ENCODE results near the gene IFRD2. TPM values are rescaled to one million over a fixed set of nuclear protein-coding genes. Genes with fewer than 3 reads are reported as not detected.

IFRD2 gene
- total RNA-seq, 2 experiments from 2014 or later: 100 to 125 TPM

DNA sequence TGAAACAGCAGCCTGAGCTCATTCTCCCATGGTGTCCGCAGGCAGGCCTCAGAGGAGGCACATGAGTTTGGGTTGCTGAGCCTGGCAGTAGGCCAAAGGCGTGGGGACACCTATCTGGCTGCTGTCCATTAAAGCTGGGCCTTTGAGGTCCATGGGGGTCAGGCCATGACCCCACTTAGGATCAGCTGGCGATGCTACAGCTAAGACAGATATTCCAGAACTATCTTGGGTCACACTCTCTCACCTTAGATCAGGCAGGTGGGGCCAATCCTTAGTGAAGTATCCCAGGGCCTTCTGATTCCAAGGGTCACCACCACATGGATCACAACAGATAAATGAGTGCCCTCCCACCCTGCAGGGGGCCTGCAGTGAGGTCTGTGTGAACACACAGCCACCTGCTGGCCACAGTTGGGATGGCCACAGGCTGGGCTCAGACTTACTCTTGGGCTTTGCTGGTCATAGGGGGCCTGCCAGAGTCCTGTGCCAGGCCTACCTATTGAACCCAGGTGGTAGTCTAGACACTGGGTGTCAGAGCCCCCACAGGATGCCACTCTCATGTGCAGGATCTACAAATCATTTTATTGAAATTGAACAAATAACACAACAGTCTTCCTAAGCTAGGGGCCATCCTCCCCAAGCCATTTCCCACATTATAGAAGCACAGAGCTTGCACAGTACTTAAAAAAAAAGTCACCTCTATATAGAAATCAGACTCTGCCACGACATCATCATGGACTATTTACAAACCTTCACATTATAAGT lies 32.3 kb upstream of the IFRD2 start:
- ChIA-PET POLR2A (interaction anchor here (1.0 kb wide), 1 partner anchor 13 kb away, joined by 3 read pairs; no protein-coding TSS in a partner anchor), CTCF (interaction anchor here (0.5 to 3.4 kb wide), 18 partner anchors 10 to 783 kb away, joined by 3 to 27 read pairs (median 4); partner anchors contain the start of genes CYB561D2, GNAI2, HYAL3 and NAA80)
- Mint-ChIP-seq H3K36me3 (ENCODE audit: low read depth) (peaks cover 6% of the 10 kb centered on the region), H3K27ac (no peak overlapping the region), H3K27me3 (no peaks in the 10 kb centered on the region), H3K9me3 (ENCODE audit: low read depth) (no peaks in the 10 kb centered on the region), H3K4me3 (no peak overlapping the region), H3K4me1 (peaks cover 32% of the 10 kb centered on the region)
- intact Hi-C loops (cut with DNase I, micrococcal nuclease): loop anchor here (1.0 to 10.0 kb wide), 3 partner anchors 50 to 87 kb away; partner anchors contain the start of genes GNAI2 (in 1 of the 2) and LSMEM2 (in 1 of the 2)
- ATAC-seq (peak; percentile 32), DNase-seq (peak; percentile 79)

DNA sequence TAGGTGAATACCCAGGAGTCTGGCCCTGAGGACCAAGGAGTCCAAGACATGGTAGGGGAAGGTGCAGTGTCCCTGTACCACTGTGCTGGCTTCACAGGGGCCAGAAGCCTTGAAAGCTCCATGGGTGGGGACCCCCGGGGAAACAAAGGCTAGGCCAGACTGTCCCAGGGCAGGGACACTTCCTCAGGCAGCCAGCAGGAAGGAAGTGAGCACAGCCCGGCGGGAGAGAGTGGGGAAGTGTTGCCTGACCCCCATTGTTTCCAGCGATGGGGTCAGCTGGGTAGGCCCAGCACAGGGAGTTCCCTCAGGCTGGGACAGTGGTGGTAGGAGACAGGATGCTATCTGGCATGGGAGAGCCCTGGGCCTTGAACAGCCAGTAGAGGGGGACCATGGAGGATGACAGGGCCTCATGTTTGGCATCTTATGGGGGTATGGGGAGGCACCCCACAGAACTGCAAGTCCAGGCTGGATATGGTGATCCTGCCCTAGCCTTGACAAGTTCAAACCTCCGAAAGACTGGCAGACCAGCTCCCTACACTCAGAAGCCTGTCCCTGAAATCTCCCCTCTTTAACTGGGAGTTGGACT lies 31.5 kb upstream of the IFRD2 start:
- intact Hi-C loops (cut with DNase I, micrococcal nuclease): loop anchor here (1.0 to 10.0 kb wide), 2 partner anchors 49 kb away; partner anchors contain the start of gene LSMEM2 (in 1 of the 2)
- H3K4me3 Mint-ChIP-seq: no peak overlapping the region
- ATAC-seq (no peak), DNase-seq (no peak)
- POLR2A ChIA-PET: interaction anchor here (1.0 kb wide), 1 partner anchor 13 kb away, joined by 3 read pairs; no protein-coding TSS in a partner anchor
- peaks cover 38% of the 10 kb centered on the region for H3K4me1 Mint-ChIP-seq
- H3K27ac Mint-ChIP-seq: peak overlapping the region; percentile 6
- CTCF ChIA-PET: interaction anchor here (0.5 to 3.4 kb wide), 16 partner anchors 11 to 1831 kb away, joined by 3 to 27 read pairs (median 4); partner anchors contain the start of genes CYB561D2, HYAL3, IFRD2 and NAA80
- peaks cover 3% of the 10 kb centered on the region for H3K36me3 Mint-ChIP-seq (ENCODE audit: low read depth)
- H3K27me3 Mint-ChIP-seq: no peaks in the 10 kb centered on the region
- H3K9me3 Mint-ChIP-seq (ENCODE audit: low read depth): no peaks in the 10 kb centered on the region

DNA sequence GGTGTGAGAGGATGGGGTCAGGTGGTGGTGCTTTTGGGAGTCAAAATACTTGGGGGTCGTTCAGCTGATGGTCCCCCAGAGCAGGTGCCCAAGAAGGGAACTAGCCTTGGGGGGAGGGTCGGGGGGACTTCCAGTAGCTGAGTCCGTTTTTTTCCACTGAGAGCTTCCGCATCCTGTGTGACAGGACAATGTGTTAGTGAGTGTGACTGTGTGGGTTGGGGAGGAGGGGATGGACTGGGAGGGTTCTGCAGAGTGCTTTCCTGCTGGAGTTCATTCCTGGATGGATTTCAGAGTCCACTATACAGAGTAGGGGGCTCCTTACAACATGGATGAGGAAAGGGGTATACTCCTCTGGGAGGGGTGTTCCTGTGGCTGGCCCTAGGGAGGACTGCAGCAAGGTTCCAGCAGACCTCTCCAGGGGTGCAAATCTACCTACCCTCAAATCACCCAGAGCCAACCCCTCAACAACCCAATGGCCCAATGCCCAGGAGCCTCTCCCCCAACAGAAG lies 30.9 kb upstream of the IFRD2 start:
- H3K4me3 Mint-ChIP-seq: peak overlapping the region; percentile 12
- H3K27me3 Mint-ChIP-seq: no peaks in the 10 kb centered on the region
- DNase-seq: no peak
- intact Hi-C loops (cut with DNase I, micrococcal nuclease): loop anchor here in 1 of 2 experiments (10.0 kb wide), 1 partner anchor 48 kb away; the partner anchor contains the start of gene LSMEM2
- H3K9me3 Mint-ChIP-seq (ENCODE audit: low read depth): no peaks in the 10 kb centered on the region
- ChIA-PET POLR2A (interaction anchor here (1.0 kb wide), 1 partner anchor 24 kb away, joined by 3 read pairs; the partner anchor contains the start of genes HYAL3 and NAA80), CTCF (interaction anchor here (0.6 to 3.4 kb wide), 6 partner anchors 9 to 1832 kb away, joined by 3 to 27 read pairs (median 4); partner anchors contain the start of genes IFRD2 and RASSF1)
- H3K27ac Mint-ChIP-seq: peak overlapping the region; percentile 42
- peaks cover 37% of the 10 kb centered on the region for H3K4me1 Mint-ChIP-seq
- no peaks in the 10 kb centered on the region for H3K36me3 Mint-ChIP-seq (ENCODE audit: low read depth)
- ATAC-seq: no peak

DNA sequence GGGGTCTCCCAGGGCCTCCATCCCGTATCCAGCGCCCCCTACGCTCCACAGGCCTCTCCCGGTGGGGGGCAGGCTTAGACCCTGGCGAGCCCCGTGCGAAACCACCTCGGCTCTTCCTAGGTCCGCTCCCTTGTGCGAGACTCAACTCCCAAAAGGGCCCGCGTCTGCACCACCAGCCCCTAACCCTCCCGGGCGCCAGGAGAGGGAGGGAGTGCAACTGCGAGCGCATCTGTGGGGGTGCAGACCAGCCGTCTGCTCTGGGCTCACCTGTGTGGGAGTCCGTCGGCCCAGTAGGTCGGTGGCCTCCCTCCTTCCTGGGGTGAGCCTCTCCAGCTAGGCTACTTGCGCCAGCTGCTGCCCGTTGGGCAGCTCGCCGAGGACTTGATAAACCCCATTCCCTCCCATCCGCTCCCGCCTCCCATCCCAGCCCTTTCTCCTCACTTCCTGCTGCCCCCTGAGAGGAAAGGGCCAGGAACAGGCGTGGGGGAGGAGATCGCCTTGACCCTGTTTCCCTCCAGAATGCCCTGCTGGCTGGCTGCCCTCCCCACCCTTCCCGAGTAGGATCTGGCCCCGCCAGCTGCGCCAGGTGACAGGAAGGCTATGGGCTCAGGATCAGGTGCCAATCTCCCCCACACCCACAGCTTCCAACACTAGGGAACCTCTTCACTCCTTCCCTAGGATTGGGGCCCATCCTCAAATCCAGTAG lies 30.3 kb upstream of the IFRD2 start, which contains the start of gene HYAL2:
Gene HYAL2 (minus strand): TSS at position 360 of the 706 bp plus-strand sequence. CDS start 2,256 bp downstream, outside the sequence.
- H3K4me1 Mint-ChIP-seq: peaks cover 36% of the 10 kb centered on the region
- ATAC-seq: no peak
- H3K27me3 Mint-ChIP-seq: no peaks in the 10 kb centered on the region
- no peak for DNase-seq
- H3K9me3 Mint-ChIP-seq (ENCODE audit: low read depth): no peaks in the 10 kb centered on the region
- ChIA-PET POLR2A (interaction anchor here (1.0 kb wide), 1 partner anchor 23 kb away, joined by 3 read pairs; the partner anchor contains the start of genes HYAL3 and NAA80), CTCF (interaction anchor here (0.7 to 3.4 kb wide), 4 partner anchors 9 to 59 kb away, joined by 3 to 27 read pairs (median 6); partner anchors contain the start of gene IFRD2)
- H3K36me3 Mint-ChIP-seq (ENCODE audit: low read depth): no peaks in the 10 kb centered on the region
- peak within 1 kb of the TSS; percentile 70 for H3K4me3 Mint-ChIP-seq
- intact Hi-C loops (cut with DNase I, micrococcal nuclease): loop anchor here in 1 of 2 experiments (10.0 kb wide), 1 partner anchor 48 kb away; the partner anchor contains the start of gene LSMEM2
- peak within 1 kb of the TSS; percentile 85 for H3K27ac Mint-ChIP-seq

DNA sequence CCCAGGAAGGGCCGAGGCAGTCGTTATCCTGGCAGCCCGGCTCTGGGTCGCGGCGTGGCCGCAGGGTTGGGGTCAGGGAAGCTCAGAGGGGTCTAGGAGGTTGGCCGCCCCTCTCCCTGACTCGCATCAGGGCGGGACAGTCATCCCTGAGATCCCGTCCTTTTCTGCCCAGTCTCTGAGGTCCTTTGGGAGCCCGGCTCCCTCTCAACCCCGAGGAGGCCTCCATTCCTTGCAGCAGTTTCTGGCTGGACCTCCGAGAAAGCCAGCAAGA lies 29.8 kb upstream of the IFRD2 start:
- CTCF ChIA-PET: interaction anchor here (2.0 to 3.4 kb wide), 2 partner anchors 10 to 15 kb away, joined by 6 to 27 read pairs; no protein-coding TSS in a partner anchor
- ATAC-seq (no peak), DNase-seq (no peak)
- Mint-ChIP-seq H3K4me3 (peak overlapping the region; percentile 70), H3K36me3 (ENCODE audit: low read depth) (no peaks in the 10 kb centered on the region), H3K4me1 (peaks cover 37% of the 10 kb centered on the region), H3K9me3 (ENCODE audit: low read depth) (no peaks in the 10 kb centered on the region), H3K27me3 (no peaks in the 10 kb centered on the region), H3K27ac (no peak overlapping the region)
- intact Hi-C loops (cut with DNase I, micrococcal nuclease): loop anchor here in 1 of 2 experiments (10.0 kb wide), 1 partner anchor 47 kb away; the partner anchor contains the start of gene LSMEM2
- POLR2A ChIA-PET: interaction anchor here (1.0 to 1.8 kb wide), 2 partner anchors 15 to 23 kb away, joined by 3 to 4 read pairs; partner anchors contain the start of genes HYAL3 and NAA80

DNA sequence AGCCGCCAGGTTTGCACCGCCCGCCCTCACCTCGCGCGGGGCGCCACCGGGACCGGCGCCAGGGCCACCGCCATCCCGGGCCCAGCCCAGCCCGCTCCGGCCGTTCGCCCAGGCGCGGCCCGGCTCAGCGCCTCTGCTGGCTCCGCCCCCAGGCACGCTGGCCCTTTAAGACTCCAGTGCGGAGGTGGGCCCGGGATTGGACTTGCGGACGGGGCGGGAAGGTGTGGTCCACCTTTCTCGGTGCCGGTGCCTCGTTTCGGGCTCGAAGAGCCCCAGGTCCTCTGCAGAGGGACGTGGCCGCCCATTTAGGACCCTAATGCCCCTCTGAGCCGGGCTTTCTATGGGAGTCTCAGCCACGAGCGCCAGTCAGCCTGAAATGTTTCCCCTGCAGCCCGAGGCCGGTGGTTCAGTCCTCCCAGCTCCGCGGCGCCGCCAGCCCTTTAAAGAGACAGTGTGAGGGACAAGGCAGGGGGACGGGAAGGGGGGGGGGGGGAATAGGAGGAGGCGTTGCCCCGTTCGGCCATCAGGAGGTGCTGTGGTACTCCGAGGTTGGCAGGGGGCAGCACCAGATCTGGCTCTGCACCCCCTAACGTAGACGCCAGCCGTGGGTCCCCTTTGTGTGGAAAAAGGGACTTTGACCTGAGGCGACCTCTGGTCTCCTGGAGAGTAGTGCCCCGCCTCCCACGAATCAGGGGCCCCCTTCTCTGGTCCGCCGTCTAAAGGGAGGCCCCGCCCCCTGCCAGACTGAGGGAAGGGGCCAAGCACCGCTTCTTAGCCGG lies 29.3 kb upstream of the IFRD2 start:
- intact Hi-C loops (cut with DNase I, micrococcal nuclease): loop anchor here (1.0 to 10.0 kb wide), 10 partner anchors 15 to 127 kb away; partner anchors contain the start of genes HYAL3 (in 2 of the 2), NAA80 (in 2 of the 2), IFRD2 (in 1 of the 2) and LSMEM2 (in 1 of the 2)
- Mint-ChIP-seq H3K4me3 (peak overlapping the region; percentile 84), H3K36me3 (ENCODE audit: low read depth) (no peaks in the 10 kb centered on the region), H3K27ac (peak overlapping the region; percentile 85), H3K9me3 (ENCODE audit: low read depth) (no peaks in the 10 kb centered on the region), H3K4me1 (peaks cover 38% of the 10 kb centered on the region), H3K27me3 (no peaks in the 10 kb centered on the region)
- ChIA-PET POLR2A (interaction anchor here (0.7 to 1.8 kb wide), 2 partner anchors 16 to 22 kb away, joined by 3 to 4 read pairs; no protein-coding TSS in a partner anchor), CTCF (interaction anchor here (0.5 to 2.0 kb wide), 3 partner anchors 10 to 271 kb away, joined by 3 to 6 read pairs (median 3); no protein-coding TSS in a partner anchor)
- DNase-seq (peak; percentile 90), ATAC-seq (peak; percentile 79)

DNA sequence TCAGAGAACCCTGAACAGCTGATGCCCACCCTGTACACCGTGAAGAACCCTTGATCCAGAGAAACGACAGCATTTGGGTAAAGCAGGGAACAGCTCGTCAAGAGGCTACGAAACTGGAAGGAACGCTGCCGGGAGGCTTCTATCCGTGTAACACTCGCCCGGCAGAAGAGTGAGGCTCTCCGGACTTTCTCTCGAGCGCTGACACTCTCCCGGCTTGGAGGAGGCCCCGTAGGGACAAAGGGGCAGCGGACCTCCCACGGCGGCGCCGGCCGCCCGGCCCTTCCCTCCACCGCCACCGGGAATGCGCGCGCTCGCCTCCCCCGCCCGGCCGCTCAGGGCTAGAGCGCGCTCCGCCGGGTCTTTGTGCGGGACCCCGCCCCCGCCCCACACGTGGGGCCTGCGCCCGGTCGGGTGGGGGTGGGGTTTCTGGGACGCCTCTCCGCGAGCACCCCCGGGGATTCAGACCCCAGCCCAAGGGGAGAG lies 28.7 kb upstream of the IFRD2 start:
- H3K4me1 Mint-ChIP-seq: peaks cover 37% of the 10 kb centered on the region
- H3K27me3 Mint-ChIP-seq: no peaks in the 10 kb centered on the region
- intact Hi-C loops (cut with DNase I, micrococcal nuclease): loop anchor here (1.0 to 10.0 kb wide), 10 partner anchors 16 to 126 kb away; partner anchors contain the start of genes HYAL3 (in 2 of the 2), NAA80 (in 2 of the 2), IFRD2 (in 1 of the 2) and LSMEM2 (in 1 of the 2)
- DNase-seq (peak; percentile 75), ATAC-seq (peak; percentile 47)
- ChIA-PET CTCF (interaction anchor here (0.5 to 2.9 kb wide), 6 partner anchors 11 to 272 kb away, joined by 3 to 11 read pairs (median 3); partner anchors contain the start of genes HYAL3 and NAA80), POLR2A (interaction anchor here (0.7 to 1.8 kb wide), 2 partner anchors 16 to 21 kb away, joined by 3 to 4 read pairs; no protein-coding TSS in a partner anchor)
- no peaks in the 10 kb centered on the region for H3K9me3 Mint-ChIP-seq (ENCODE audit: low read depth)
- H3K4me3 Mint-ChIP-seq: peak overlapping the region; percentile 84
- H3K27ac Mint-ChIP-seq: peak overlapping the region; percentile 80
- H3K36me3 Mint-ChIP-seq (ENCODE audit: low read depth): no peaks in the 10 kb centered on the region

DNA sequence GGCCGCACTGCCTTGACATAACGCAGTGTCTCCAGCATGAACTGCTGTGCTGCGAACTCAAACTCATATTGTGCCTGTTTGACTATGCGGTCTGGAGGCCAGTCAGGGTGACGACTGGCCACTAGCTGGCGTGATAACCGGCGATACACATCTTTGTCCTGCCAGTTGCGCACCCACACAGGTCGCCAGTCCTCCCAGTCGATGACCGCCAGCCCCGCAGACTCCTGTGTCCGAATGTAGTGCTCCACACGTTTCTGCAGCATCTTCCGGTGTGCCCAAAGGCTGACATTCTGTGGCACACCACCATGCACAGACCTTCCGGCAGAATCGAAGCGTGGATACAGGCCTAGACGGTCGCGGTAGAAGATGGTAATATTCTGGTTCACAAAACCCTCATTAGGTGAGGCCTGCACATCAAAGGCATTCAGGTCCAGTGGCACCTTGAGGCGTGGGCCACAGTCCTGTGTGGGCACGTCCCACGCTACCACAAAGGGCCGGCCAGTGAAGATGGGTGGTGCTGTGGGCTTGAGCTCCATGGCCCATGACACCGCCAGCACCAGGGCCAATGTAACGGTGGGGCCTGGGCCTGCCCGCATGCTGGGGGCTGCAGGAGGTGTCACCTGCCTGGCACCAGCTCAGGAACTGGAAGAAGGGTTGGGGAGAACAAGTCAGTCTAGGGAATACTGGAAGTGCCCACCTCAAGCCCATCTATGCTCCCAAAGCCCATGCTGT lies 27.8 kb upstream of the IFRD2 start:
- H3K36me3 Mint-ChIP-seq (ENCODE audit: low read depth): no peaks in the 10 kb centered on the region
- POLR2A ChIA-PET: interaction anchor here (0.6 to 1.8 kb wide), 3 partner anchors 17 to 1328 kb away, joined by 3 to 4 read pairs (median 3); no protein-coding TSS in a partner anchor
- H3K9me3 Mint-ChIP-seq (ENCODE audit: low read depth): no peaks in the 10 kb centered on the region
- ATAC-seq: no peak
- H3K27ac Mint-ChIP-seq: no peak overlapping the region
- H3K4me3 Mint-ChIP-seq: peak overlapping the region; percentile 84
- intact Hi-C loops (cut with DNase I, micrococcal nuclease): loop anchor here (2.0 to 10.0 kb wide), 3 partner anchors 17 to 125 kb away; partner anchors contain the start of gene LSMEM2 (in 1 of the 2)
- DNase-seq: no peak
- CTCF ChIA-PET: interaction anchor here (0.6 to 2.9 kb wide), 5 partner anchors 14 to 1245 kb away, joined by 3 to 11 read pairs (median 3); partner anchors contain the start of genes HYAL3 and NAA80
- peaks cover 40% of the 10 kb centered on the region for H3K4me1 Mint-ChIP-seq
- no peaks in the 10 kb centered on the region for H3K27me3 Mint-ChIP-seq

All from activated CD4-positive, alpha-beta T cell treated with anti-CD3 and anti-CD28 coated beads for 36 hours (primary cell).